ENCODE measurements around the gene JCAD.
"Not testable (repeated sequence)": the region's sequence is repeated elsewhere in the genome, so short reads cannot be mapped to it uniquely, and the experiment has no call there.

JCAD gene

GRCh38 chr10:30011396-30011795 lies 48.0 kb downstream of the JCAD start:
- intact Hi-C loops (cut with DNase I): no loop called here
- no peak for DNase-seq

- intact Hi-C loops (cut with DNase I): no loop called here
Measured at GRCh38 chr10:30007406-30007805, 52.0 kb downstream of the JCAD start.

GRCh38 chr10:30006410-30006809 lies 53.0 kb downstream of the JCAD start:
- no peak for DNase-seq
- intact Hi-C loops (cut with DNase I): no loop called here

More at GRCh38 chr10:30007406-30007805, 52.0 kb downstream of the JCAD start:
- no peak for DNase-seq

- DNase-seq; intact Hi-C loops (cut with DNase I): not testable (repeated sequence)
Measured at GRCh38 chr10:30005116-30005515, 54.3 kb downstream of the JCAD start.

- DNase-seq: peak; percentile 31 to 84 (median 67)
- intact Hi-C loops (cut with DNase I): no loop called here
Measured at GRCh38 chr10:30002426-30003266, 56.7 kb downstream of the JCAD start.

- intact Hi-C loops (cut with DNase I): no loop called here
- DNase-seq: no peak
Measured at GRCh38 chr10:30000802-30001571, 58.4 kb downstream of the JCAD start.

- DNase-seq: peak; percentile 56 to 90 (median 78)
- intact Hi-C loops (cut with DNase I): no loop called here
Measured at GRCh38 chr10:29998142-29998808, 61.1 kb downstream of the JCAD start.

- no peak for DNase-seq
- intact Hi-C loops (cut with DNase I): no loop called here
Measured at GRCh38 chr10:29994811-29995210, 64.6 kb downstream of the JCAD start.

- intact Hi-C loops (cut with DNase I): no loop called here
- DNase-seq: peak in 3 of 42 donors; percentile 10 to 48 (median 32)
Measured at GRCh38 chr10:29993319-29993915, 66.0 kb downstream of the JCAD start.

- DNase-seq: no peak
- intact Hi-C loops (cut with DNase I): no loop called here
Measured at GRCh38 chr10:29992914-29993313, 66.5 kb downstream of the JCAD start.

- DNase-seq: no peak
- intact Hi-C loops (cut with DNase I): no loop called here
Measured at GRCh38 chr10:29991382-29991781, 68.0 kb downstream of the JCAD start.

GRCh38 chr10:29987471-29987870 lies 71.9 kb downstream of the JCAD start:
- intact Hi-C loops (cut with DNase I): no loop called here
- no peak for DNase-seq

- no peak for DNase-seq
- intact Hi-C loops (cut with DNase I): no loop called here
Measured at GRCh38 chr10:29982997-29983648, 76.3 kb downstream of the JCAD start.

- intact Hi-C loops (cut with DNase I): no loop called here
- DNase-seq: no peak
Measured at GRCh38 chr10:29981510-29981909, 77.9 kb downstream of the JCAD start.

- no peak for DNase-seq
- intact Hi-C loops (cut with DNase I): no loop called here
Measured at GRCh38 chr10:29980084-29980483, 79.3 kb downstream of the JCAD start.

- intact Hi-C loops (cut with DNase I); DNase-seq: not testable (repeated sequence)
Measured at GRCh38 chr10:29979421-29979779, 80.0 kb downstream of the JCAD start.

GRCh38 chr10:29977171-29977570 lies 82.2 kb downstream of the JCAD start:
- no peak for DNase-seq

GRCh38 chr10:29976134-29976533 lies 83.3 kb downstream of the JCAD start:
- DNase-seq: no peak
- intact Hi-C loops (cut with DNase I): no loop called here

More at GRCh38 chr10:29977171-29977570, 82.2 kb downstream of the JCAD start:
- intact Hi-C loops (cut with DNase I): no loop called here

GRCh38 chr10:29974773-29975172 lies 84.6 kb downstream of the JCAD start:
- intact Hi-C loops (cut with DNase I): no loop called here
- DNase-seq: no peak

Measured in head of caudate nucleus (tissue), 42 donors.